OCI-LY1 (cell line): ENCODE results near the gene TGM5.

Experiments
- EZH2 ChIP-seq: fragments of 200-600 bp; sonication (generic), shearing (Covaris generic); IDR thresholded peaks from 2 replicates; pipeline ENCODE4 v1.8.0; 2017; ENCODE audit warnings: borderline replicate concordance, mixed run types, mild to moderate bottlenecking, antibody characterized with exemption, low read length, moderate library complexity, mixed read lengths
- TF ChIP-seq, protein P1 (sequence below): fragments of 200-600 bp; sonication (generic), shearing (Covaris generic); IDR thresholded peaks from 2 replicates; pipeline ENCODE4 v1.5.1; 2017; ENCODE audit warnings: mild to moderate bottlenecking, antibody characterized with exemption, low read length, moderate library complexity, mixed read lengths

- no peak for TF ChIP-seq EZH2
- TF ChIP-seq, protein P1, sequence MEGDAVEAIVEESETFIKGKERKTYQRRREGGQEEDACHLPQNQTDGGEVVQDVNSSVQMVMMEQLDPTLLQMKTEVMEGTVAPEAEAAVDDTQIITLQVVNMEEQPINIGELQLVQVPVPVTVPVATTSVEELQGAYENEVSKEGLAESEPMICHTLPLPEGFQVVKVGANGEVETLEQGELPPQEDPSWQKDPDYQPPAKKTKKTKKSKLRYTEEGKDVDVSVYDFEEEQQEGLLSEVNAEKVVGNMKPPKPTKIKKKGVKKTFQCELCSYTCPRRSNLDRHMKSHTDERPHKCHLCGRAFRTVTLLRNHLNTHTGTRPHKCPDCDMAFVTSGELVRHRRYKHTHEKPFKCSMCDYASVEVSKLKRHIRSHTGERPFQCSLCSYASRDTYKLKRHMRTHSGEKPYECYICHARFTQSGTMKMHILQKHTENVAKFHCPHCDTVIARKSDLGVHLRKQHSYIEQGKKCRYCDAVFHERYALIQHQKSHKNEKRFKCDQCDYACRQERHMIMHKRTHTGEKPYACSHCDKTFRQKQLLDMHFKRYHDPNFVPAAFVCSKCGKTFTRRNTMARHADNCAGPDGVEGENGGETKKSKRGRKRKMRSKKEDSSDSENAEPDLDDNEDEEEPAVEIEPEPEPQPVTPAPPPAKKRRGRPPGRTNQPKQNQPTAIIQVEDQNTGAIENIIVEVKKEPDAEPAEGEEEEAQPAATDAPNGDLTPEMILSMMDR = no peak
Measured at GRCh38 chr15:43238671-43239131, 28.0 kb downstream of the TGM5 start.
